NCI-H2227 (cell line): ENCODE measurements around the gene NAGPA.

ENCODE experiments used
- DNase-seq: peaks from one replicate; lab custom pipeline; 2025; ENCODE audit not compliant: unreplicated experiment; lab: John Stamatoyannopoulos, UW

The NAGPA gene

DNA sequence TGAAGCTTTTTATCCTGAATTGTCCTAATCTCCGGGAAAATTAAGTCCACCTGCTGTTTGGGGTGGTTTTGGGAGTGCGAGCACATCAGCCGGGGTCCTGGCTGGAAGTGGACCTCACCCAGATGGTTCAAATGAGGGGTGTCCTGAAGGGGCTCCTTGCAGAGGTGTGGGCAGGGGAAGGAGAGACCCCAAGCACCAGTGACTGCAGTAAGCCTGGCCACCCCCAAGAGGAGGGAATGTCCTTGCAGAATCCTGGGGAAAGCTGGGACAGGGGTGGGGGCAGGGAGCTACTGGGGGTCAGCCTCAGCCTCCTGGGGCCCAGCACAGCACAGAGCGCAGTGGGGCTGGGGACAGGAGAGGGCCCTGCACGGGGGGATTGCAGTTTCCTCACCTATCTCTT lies 29.4 kb downstream of the NAGPA start:
- DNase-seq, result no peak

DNA sequence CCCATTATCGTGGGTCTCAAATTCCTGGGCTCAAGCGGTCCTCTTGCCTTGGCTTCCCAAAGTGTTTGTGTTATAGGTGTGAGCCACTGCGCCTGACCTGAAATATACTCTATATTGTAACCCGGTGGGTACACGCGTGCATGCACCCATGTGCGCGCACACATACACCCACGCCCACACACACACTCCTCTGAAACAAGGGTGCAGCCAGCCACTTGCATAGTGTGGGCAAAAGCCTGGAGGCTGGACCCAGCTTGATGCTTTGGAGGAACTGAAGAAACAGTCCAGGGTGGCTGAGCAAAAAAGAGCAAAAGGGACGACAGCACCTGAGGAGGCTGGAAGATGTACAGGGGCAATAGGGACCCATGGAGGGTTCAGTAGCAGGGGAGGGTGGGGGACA lies 29.9 kb downstream of the NAGPA start:
- no peak for DNase-seq

DNA sequence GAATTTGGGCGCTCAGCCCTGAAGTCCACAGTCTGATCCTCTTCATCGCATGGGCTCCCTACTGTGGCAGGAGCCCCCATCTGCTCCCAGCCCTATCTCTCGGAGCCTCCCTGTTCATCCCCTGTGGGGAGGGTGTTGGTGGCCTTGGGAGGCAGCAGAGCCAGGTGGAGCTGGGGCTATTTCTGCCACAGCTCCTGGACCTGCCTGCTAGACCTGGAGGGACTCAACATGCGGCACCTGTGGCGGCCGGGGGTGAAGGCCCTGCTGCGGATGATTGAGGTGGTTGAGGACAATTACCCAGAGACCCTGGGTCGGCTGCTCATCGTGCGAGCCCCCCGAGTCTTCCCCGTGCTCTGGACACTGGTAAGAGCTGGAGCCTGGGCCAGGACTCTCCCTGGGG lies 30.5 kb downstream of the NAGPA start:
- no peak for DNase-seq

DNA sequence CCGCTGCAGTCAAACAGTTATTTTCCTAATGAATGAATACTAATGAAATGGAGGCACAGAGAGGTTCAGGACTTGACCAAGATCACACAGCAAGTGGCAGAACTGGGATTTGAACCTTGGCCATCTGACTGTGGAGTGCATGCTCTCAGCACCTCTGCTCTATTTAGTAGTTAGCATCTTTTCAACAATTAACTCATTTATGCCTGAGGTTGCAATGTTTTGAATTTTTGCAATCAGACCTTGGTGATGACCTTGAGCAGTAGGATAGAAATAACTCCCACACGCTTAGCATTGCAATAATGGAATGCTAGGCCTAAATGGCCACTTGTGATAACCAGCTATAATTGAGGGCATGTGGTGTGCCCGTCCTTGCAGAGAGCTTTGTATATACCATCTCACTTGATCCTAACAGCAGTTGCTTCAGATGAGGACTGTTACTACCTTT lies 31.0 kb downstream of the NAGPA start:
- DNase-seq, result peak; percentile 64

DNA sequence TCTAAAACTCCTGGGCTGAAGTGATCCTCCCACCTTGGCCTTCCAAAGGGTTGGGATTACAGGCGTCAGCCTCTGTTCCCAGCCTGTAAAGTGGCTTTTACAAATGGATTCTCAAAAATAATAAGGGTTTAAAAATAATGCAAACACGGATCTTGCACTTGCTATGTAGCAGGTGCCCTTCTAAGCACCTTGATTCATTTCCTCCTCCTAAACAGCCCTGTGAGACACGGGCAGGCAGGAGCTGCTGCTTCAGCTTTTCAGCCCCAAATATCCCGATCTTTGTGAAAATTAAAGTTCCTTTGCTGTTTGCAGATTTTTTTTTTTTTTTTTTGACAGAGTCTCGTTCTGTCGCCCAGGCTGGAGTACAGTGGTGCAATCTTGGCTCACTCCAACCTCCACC lies 31.7 kb downstream of the NAGPA start:
- DNase-seq, result no peak

DNA sequence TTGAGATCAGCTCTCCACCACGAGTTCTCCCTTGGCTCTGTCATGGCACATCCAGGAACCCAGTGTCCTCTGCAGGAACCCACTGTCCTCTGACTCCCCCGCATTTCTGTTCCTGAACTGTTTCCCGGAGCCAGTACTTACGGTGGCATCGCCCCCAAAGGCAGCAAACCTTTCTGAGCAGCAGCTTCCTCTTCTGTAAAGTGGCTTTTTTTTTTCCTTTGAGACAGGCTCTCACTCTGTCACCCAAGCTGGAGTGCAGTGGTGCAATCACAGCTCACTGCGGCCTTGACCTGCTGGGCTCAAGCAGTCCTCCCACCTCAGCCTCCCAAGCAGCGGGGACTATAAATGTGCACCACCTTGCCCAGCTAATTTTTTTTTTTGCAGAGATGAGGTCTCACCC lies 32.2 kb downstream of the NAGPA start:
- DNase-seq, result no peak

DNA sequence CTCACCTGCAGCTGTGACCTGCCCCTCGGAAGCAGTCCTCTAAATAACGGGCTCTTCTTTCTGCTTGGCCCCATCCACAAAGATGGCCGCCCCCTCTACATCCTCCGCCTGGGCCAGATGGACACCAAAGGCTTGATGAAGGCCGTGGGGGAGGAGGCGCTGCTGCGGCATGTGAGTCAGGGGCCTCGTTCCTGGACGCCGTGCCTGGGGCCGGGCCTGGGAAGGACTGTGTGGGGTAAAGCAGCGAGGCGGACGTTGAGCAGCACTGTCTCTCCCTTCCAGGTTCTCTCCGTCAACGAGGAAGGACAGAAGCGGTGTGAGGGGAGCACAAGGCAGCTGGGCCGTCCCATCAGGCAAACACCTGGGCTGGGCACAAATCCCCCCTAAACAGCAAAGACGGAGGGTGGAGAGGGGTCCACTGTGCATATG lies 33.1 kb downstream of the NAGPA start:
- DNase-seq, result no peak

DNA sequence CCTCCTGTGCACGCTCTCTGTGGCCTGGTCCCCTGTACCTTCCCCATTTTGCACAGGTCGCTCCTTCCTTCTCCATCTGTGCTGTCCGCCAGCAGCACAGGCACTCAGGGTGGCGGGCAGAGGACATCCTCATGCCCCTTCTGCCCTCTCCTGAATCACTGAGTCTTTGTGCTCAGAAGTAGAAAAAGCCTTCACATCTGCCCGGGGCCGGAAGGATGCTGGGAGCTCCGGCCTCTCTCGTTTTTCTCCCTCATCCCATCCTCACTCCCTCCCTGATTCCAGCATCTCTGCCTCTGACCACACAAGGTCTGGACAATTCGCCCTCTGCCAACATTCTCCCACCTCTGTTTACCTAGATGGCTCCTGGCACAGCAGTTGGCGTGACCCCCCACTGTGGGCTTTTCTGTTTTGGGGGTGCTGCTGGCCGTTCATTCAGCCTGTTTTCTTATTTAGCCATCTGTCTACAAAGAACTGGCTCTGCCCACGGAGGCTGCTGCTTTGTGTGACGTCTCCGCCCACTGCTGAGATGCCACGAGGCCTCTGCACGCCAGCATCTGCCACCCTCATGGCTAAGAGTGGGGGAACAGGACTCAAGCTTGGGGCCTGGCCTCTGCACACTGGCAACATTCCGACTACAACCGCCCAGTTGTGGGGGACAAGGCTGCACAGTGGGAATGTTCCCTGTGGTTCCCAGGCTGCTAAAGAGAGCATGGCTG lies 38.9 kb downstream of the NAGPA start:
- no peak for DNase-seq

DNA sequence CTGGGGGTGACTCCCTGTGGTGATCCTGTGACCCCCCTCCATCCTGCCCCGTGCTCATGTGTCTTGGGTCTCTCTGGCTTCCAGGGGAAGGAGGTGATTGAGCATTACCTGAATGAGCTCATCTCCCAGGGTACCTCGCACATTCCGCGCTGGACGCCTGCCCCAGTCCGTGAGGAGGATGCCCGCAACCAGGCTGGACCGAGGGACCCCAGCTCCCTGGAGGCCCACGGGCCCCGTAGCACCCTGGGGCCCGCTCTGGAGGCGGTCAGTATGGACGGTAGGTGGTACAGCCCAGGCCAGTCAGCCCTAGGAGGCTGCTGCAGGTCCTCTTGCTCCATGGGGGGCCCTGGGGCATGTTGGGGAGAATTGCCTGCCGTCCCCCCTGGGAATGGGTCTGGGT lies 42.0 kb downstream of the NAGPA start:
- no peak for DNase-seq

DNA sequence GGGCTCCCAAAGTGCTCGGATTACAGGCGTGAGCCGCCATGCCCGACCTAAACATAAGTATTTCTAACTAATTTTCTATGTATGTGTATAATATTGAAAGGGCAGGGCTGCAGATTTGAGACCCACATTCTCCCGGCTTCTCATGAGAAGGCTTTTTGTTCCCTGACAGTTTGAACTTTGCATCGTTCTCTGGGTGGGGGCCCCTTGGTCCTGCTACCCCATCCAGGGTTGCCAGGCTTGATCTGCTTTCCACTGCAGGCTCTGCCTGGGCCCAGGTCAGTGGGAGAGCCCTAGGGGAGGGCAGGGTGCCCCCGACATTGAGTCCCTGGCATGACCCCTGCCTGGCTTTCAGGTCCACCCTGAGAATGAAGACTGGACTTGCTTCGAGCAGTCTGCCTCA lies 43.3 kb downstream of the NAGPA start:
- DNase-seq, result no peak

DNA sequence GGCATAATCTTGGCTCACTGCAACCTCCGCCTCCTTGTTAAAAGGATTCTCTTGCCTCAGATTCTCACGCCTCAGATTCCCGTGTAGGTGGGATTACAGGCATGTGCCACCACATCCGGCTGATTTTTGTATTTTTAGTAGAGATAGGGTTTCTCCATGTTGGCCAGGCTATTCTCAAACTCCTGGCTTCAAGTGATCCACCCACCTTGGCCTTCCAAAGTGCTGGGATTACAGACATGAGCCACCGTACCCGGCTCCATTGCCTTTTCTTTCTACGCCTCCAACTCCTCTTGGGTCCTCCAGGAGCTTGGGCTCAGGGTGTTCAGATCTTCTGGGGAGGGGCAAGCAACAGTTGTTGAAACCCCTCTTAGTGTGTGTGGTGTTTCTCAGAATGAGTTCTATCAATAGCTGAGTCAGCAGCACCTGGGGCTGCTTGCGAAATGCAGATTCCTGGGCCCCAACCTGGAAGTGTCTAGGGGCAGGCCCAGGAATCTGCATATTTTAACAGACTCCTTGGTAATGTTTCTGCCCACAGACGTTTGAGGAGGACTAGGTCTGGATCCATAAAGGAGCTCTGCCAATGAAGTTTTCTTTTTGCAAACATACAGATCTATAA lies 44.2 kb downstream of the NAGPA start:
- DNase-seq, result no peak

DNA sequence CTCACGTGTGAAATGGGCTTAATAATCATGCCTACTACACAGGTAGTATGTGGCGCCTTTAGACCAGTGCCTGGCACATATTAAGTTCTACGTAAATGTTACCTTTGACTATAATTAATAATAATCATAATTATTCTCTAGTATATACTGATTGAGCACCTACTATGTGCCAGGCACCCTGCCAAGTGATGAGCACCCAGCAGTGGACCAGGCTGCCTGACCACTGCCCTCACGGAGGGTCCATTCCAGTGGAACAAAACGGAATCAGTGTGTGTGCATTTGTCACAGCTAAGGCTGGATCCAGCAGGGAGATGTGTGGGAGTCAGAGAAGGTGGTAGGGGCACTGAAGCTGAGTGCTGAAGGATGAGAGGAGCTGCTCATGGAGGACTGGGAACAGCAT lies 45.1 kb downstream of the NAGPA start:
- no peak for DNase-seq

DNA sequence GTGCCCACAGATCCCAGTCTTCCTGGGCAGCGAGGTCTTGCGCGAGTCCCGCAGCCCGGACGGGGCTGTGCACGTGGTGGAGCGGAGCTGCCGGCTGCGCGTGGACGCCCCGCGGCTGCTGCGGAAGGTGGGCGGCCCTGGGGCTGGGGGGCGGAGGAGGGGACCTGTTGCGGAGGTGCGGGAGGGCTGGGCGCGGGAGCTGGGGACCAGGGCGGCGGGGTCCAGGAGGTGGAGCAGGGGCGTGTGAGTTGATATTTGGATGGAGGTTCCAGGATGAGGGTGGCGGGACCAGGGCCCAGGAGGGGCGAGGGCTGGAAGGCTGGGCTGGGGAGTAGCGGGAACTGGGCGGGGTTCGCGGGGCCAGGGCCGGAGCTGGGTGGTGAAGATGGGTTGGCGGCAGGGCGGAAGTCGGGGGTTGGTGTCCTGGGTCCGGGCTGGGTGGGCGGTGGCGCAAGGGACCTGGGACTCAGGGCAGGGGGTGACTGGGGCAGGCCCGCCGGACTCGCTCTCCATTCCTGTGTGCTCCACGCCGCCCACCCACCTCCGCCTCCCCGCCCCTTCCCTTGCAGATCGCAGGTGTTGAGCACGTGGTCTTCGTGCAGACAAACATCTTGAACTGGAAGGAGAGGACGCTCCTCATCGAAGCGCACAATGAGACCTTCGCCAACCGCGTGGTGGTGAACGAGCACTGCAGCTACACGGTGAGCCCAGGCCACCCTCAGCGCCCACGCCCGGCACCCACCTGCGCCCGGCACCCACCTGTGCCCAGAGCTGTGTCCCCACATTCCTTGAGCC lies 46.0 kb downstream of the NAGPA start:
- peak; percentile 46 for DNase-seq

DNA sequence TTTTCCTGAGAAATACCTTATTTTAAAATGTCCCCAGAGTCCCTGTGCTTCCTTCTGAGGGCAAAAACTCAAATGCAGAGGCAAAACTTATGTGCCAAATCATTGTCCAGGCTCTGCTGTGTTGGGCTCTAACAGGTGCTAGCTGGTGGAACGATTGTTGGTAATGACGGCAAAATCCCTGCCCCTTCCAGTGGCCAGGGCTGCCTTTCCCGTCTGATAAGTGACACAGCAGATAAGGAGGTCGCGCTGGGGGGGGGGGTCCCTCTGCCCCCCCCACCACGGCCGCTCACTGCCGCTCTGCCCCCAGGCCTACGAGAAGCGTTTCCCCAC lies 46.5 kb downstream of the NAGPA start:
- no peak for DNase-seq

DNA sequence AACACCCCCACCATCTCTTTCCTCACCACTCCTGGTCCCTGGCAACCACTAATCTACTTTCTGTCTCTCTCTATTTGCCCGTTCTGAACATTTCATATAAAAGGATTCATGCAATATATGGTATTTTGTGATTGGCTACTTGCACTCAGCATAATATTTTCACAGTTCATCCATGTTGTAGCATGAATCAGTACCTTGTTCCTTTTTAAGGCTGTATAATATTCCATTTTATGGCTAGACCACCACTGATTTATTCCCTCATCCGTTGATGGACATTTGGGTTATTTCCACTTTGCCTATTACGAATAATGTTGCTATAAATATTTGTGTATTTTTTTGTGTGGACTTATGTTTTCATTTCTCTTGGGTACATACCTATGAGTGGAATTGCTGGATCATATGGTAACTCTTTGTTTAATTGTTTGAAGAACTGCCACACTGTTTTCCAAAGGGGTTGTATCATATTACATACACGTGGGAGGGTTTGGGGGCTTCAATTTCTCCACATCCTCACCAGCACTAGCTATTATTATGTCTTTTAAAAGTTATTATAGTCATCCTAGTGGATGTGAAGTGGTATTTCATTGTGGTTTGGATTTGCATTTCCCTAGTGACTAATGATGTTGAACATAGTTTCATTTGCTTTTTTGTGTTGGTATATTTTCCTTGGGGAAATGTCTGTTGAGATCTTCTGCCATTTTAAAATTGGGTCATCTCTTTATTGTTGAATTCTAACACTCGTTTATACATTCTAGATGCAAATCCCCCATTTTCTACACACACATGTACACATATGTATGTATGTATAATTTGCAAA lies 49.4 kb downstream of the NAGPA start:
- no peak for DNase-seq

DNA sequence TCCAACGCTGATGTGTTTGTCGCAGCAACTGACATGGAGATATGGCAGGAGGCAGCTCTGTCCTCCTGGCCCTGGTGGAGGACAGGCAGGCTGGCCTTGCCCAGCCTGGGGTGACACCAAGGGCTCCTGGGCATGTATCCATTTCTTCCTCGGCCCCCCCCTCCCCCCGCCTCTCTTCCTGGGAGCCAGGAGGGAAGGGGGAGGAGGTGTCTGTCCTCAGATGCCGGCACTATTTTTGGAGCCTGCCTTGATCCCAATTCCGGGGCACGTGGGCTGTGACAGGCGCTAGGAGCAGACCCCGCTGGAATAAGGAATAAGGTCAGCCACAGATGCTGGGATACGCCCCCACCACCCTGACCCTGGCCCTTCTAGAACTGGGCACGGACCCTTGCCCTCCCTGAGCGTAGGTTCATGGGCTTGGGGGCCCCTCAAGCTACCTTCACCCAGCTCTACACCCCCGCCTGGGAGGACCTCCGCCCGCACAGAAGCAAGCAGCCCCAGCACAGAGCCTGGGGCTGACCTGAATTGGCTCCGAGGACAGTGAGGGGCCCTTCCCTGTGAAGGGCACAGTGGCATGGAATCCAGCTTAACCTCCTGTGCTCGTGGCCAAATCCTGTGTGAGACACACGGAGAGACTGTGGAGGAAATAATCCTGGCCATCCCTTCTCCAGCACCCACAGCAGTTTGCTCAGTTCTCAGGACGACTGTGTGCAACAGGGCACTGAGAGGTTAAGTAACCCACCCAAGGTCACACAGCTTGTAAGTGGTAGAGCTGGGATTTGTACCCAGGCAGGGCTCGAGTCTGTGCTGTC lies 51.5 kb downstream of the NAGPA start:
- no peak for DNase-seq

DNA sequence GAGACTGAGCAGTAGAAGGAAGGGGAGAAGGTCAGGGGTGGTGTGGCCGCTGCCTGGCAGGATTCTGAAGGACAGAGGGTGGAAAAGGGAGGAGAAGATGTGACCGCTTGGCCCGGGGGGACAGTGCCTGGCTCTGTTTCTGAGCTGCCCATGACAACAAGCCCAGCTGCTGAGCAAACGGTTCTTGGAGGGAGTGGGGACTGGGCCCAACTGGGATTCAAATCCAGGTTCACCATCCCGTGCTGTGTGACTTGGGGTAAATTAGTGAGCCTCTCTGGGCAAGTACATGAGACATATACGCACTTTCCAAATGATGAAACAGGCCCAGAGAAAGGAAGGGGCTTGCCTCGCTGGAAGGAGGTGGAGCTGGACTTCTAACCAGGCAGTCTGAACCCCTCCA lies 52.3 kb downstream of the NAGPA start:
- DNase-seq, result no peak

DNA sequence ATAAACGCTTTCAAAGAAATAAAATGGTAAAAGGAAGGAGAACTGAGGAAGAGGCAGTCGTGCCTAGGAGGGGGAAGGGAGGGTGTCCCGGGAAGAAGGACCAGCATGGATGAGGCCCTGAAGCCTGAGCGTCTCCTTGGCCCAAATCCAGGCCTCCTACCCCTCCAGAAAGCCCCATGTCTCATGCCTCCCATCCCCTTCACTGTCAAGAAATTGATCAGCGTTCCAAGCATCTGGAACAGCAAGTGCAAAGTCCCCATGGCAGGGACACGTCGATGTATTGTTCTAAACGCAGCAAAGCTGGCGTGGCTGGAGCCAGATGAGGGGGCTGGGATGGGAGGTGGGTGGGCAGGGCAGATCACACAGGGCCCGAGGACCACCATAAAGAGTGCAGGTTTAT lies 53.0 kb downstream of the NAGPA start:
- DNase-seq, result no peak

DNA sequence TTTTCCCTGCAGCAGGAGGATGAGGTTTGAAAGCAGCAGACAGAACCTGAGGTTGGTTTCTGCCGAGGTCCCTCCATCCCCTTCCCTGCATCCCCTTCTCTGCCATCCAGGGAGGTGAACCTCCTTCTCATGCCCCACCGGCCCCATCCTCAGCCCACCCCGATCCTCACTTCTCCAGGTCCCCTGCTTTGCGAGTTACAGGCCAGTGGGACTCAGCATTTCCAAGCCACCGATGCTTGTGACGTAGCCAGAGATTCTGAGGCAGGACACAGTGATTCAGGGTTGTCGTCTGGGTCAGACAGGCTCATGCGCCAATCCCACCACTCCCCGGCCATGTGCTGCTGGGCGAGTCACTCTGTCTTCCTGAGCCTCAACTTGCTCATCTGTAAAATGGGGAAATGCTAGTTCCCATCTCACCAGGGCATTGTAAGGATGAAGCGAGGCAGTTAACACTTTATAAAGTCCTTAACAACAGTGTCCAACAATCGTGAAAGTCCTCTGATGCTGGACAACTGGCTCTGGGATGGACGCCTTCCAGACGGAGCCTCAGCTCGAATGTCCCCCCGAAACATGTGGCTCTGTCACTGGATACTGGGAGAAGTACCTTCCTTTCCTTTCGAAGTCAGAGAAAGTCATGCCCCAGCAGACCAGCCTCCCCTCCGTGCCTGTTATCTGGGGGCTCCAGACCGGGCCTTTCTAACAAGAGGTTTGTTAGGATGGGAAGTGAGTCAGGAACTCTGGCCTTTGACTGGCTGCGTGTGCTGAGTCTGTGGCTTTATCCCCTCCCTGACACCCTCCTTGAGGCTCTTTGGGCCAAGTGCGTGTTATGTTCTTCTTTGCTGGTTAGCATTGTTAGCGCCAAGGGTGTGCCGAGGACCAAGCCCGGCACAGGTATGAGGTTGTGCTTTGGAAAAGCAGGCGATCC lies 53.7 kb downstream of the NAGPA start:
- DNase-seq, result no peak

DNA sequence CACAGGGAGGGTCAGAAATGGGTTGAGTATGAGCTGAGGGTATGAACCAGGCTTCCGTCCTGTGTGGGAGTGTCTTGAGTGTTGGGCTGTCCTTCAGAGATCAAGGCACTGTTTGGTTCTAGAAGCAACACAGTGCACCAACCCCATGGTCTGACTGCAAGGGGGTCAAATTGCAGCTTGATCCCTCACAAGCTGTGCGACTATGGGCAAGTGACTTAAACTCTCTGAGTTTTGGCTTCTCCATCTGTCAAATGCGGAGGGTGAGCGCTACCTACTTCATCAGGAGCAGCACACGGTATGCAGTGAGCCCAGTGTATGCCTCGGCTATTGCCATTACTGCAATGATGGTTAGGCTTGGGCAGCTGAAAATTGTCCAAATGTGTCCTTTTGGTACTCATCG lies 54.6 kb downstream of the NAGPA start:
- no peak for DNase-seq
